Panc1 (cell line): Measurements from ENCODE around the gene NTNG2. TPM values are rescaled to one million over a fixed set of nuclear protein-coding genes. Genes with fewer than 3 reads are reported as not detected.

Experiments
- ATAC-seq: fragments of 200-7000 bp; cut with Tn5 transposase; 2 replicates; pipeline ENCODE4 v1.9.1; 2020; ENCODE audit warnings: mild to moderate bottlenecking, moderate library complexity
- BruUV-seq: library from RNA; stranded (reverse); fragments of 400-500 nt; replicated peaks from 2 replicates; lab custom pipeline; 2021; lab: Mats Ljungman, UMichigan
- CTCF ChIA-PET: fragments of 300-600 bp; sonication (Branson Sonifier 250); formaldehyde crosslinking; loops from one replicate; lab custom pipeline; 2022; ENCODE audit warnings: antibody characterized with exemption; lab: Charles Lee
- POLR2A ChIA-PET: fragments of 300-600 bp; sonication (Branson Sonifier 250); formaldehyde crosslinking; loops from one replicate; lab custom pipeline; 2022; ENCODE audit warnings: antibody characterized with exemption; lab: Charles Lee
- DNase-seq: peaks from one replicate; pipeline ENCODE4 v3.0.0-alpha.2; 2010; ENCODE audit warnings: low read depth, low spot score
- H3K27ac ChIP-seq: 2 replicates; pipeline ENCODE4 v1.5.1; 2011; ENCODE audit warnings: mild to moderate bottlenecking, low read length, inconsistent platforms
- H3K27me3 ChIP-seq: fragments of 200-500 bp; sonication (Bioruptor generic); 2 replicates; pipeline ENCODE4 v1.6.0; 2014; ENCODE audit warnings: low read length, inconsistent platforms; ENCODE audit not compliant: control insufficient read depth, insufficient read depth
- H3K36me3 ChIP-seq: fragments of 200-500 bp; sonication (Bioruptor generic); 2 replicates; pipeline ENCODE4 v1.5.1; 2014; ENCODE audit warnings: inconsistent platforms, mild to moderate bottlenecking, low read length, moderate library complexity; ENCODE audit not compliant: control insufficient read depth, insufficient read depth
- H3K4me1 ChIP-seq: 2 replicates; pipeline ENCODE4 v1.5.1; 2011; ENCODE audit warnings: inconsistent platforms, mild to moderate bottlenecking, low read length, moderate library complexity; ENCODE audit not compliant: control insufficient read depth, insufficient read depth
- H3K4me3 ChIP-seq, 2 experiments: 2 replicates each; pipeline ENCODE4 v1.5.1; 2011 to 2012; ENCODE audit warnings: low read depth in 2 of 2, low read length in 2 of 2, mild to moderate bottlenecking in 2 of 2, inconsistent platforms in 1 of 2, moderate library complexity in 1 of 2
- H3K9me3 ChIP-seq: fragments of 200-500 bp; sonication (Bioruptor generic); 2 replicates; pipeline ENCODE4 v1.5.1; 2014; ENCODE audit warnings: low read depth, mild to moderate bottlenecking, inconsistent platforms, low read length, moderate library complexity; ENCODE audit not compliant: control insufficient read depth, insufficient read depth
- POLR2AphosphoS5 ChIP-seq: IDR thresholded peaks from 2 replicates; pipeline ENCODE4 v1.6.1; 2012; ENCODE audit warnings: mild to moderate bottlenecking, low read depth, low read length, moderate library complexity
- REST ChIP-seq, 2 experiments: IDR thresholded peaks; 2 replicates each; pipeline ENCODE4 v1.6.1; 2011 to 2012; ENCODE audit warnings: low read depth in 2 of 2, control low read depth in 1 of 2, low read length in 1 of 2, mild to moderate bottlenecking in 1 of 2, moderate library complexity in 1 of 2; ENCODE audit not compliant: insufficient read depth in 1 of 2
- SIN3A ChIP-seq: IDR thresholded peaks from 2 replicates; pipeline ENCODE4 v1.6.1; 2012; ENCODE audit warnings: low read depth, mild to moderate bottlenecking, low read length, moderate library complexity, borderline replicate concordance; ENCODE audit not compliant: insufficient read depth
- TCF7L2 ChIP-seq: IDR thresholded peaks from 2 replicates; pipeline ENCODE4 v1.6.1; 2011; ENCODE audit warnings: mild to moderate bottlenecking, low read depth, low read length, inconsistent platforms
- in situ Hi-C: cut with HindIII; loops from 2 replicates; pipeline ENCODE4 v1.10.0; 2016; ENCODE audit warnings: low sequenced_read_pairs, low pct_unique_long_range_greater_than_20kb
- intact Hi-C: fragments of 100-400 bp; cut with micrococcal nuclease; formaldehyde crosslinking; loops from one replicate; pipeline ENCODE4 v1.10.0; 2022; ENCODE audit not compliant: unreplicated experiment
- total RNA-seq: library from RNA; stranded (reverse); gene quantifications from one replicate; pipeline ENCODE4 v1.2.1, GENCODE V29; 2021; ENCODE audit not compliant: unreplicated experiment
- TF ChIP-seq, protein P1 (sequence below): fragments of 450-650 bp; IDR thresholded peaks from 2 replicates; pipeline ENCODE4 v1.5.1; 2017; ENCODE audit warnings: mild to moderate bottlenecking

Gene NTNG2
- total RNA-seq, 1 experiment from 2014 or later = 5.1 TPM

- no peak for TF ChIP-seq POLR2AphosphoS5
- TF ChIP-seq TCF7L2 = no peak
- no peak for TF ChIP-seq REST (IDR thresholded peaks at IDR 0.05; ENCODE audit: insufficient read depth in 1 of 2, low read depth in 2 of 2, low read length in 1 of 2)
- TF ChIP-seq SIN3A = no peak
- TF ChIP-seq, protein P1, sequence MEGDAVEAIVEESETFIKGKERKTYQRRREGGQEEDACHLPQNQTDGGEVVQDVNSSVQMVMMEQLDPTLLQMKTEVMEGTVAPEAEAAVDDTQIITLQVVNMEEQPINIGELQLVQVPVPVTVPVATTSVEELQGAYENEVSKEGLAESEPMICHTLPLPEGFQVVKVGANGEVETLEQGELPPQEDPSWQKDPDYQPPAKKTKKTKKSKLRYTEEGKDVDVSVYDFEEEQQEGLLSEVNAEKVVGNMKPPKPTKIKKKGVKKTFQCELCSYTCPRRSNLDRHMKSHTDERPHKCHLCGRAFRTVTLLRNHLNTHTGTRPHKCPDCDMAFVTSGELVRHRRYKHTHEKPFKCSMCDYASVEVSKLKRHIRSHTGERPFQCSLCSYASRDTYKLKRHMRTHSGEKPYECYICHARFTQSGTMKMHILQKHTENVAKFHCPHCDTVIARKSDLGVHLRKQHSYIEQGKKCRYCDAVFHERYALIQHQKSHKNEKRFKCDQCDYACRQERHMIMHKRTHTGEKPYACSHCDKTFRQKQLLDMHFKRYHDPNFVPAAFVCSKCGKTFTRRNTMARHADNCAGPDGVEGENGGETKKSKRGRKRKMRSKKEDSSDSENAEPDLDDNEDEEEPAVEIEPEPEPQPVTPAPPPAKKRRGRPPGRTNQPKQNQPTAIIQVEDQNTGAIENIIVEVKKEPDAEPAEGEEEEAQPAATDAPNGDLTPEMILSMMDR = no peak
- in situ Hi-C loops = no loop called here
- no peak for ATAC-seq
- no peak for DNase-seq
- peaks cover 5% of the 10 kb centered on the region for H3K4me1 ChIP-seq
- no peaks in the 10 kb centered on the region for H3K36me3 ChIP-seq
- BruUV-seq = no TSS peak
- no peaks in the 10 kb centered on the region for H3K9me3 ChIP-seq
- POLR2A ChIA-PET = interaction anchor here (0.8 kb wide), 1 partner anchor 354 kb away, joined by 3 read pairs; no protein-coding TSS in a partner anchor
- no peak overlapping the region; the same call in 1 of the 2 replicates for H3K27ac ChIP-seq
- H3K27me3 ChIP-seq = no peaks in the 10 kb centered on the region
- CTCF ChIA-PET = no interaction called here
- no peak overlapping the region; a peak in 1 of 4 replicates for H3K4me3 ChIP-seq
- intact Hi-C loops = loop anchor here (10.0 kb wide), 1 partner anchor 399 kb away; no protein-coding TSS in a partner anchor
These were observed 2.2 kb downstream of the NTNG2 start for GRCh38 chr9:132163876-132164603.

- no peaks in the 10 kb centered on the region for H3K9me3 ChIP-seq
- intact Hi-C loops = loop anchor here (5.0 to 10.0 kb wide), 2 partner anchors 73 to 400 kb away; no protein-coding TSS in a partner anchor
- ATAC-seq (no peak), DNase-seq (no peak)
- no peak overlapping the region for H3K4me3 ChIP-seq
- H3K27ac ChIP-seq = no peak overlapping the region
- ChIA-PET CTCF (interaction anchor here (0.6 kb wide), 1 partner anchor 411 kb away, joined by 3 read pairs; no protein-coding TSS in a partner anchor), POLR2A (interaction anchor here (0.6 kb wide), 1 partner anchor 74 kb away, joined by 9 read pairs; no protein-coding TSS in a partner anchor)
- in situ Hi-C loops = no loop called here
- no TSS peak for BruUV-seq
- peaks cover 5% of the 10 kb centered on the region for H3K4me1 ChIP-seq
- TF ChIP-seq TCF7L2 (no peak), POLR2AphosphoS5 (no peak), REST (IDR thresholded peaks at IDR 0.05; ENCODE audit: insufficient read depth in 1 of 2, low read depth in 2 of 2, low read length in 1 of 2) (no peak)
- TF ChIP-seq, protein P1 = no peak
- no peaks in the 10 kb centered on the region for H3K36me3 ChIP-seq
- H3K27me3 ChIP-seq = no peaks in the 10 kb centered on the region
These were observed 2.9 kb downstream of the NTNG2 start for GRCh38 chr9:132164604-132165362.
